ENCODE data around the gene ATIC.

DNA sequence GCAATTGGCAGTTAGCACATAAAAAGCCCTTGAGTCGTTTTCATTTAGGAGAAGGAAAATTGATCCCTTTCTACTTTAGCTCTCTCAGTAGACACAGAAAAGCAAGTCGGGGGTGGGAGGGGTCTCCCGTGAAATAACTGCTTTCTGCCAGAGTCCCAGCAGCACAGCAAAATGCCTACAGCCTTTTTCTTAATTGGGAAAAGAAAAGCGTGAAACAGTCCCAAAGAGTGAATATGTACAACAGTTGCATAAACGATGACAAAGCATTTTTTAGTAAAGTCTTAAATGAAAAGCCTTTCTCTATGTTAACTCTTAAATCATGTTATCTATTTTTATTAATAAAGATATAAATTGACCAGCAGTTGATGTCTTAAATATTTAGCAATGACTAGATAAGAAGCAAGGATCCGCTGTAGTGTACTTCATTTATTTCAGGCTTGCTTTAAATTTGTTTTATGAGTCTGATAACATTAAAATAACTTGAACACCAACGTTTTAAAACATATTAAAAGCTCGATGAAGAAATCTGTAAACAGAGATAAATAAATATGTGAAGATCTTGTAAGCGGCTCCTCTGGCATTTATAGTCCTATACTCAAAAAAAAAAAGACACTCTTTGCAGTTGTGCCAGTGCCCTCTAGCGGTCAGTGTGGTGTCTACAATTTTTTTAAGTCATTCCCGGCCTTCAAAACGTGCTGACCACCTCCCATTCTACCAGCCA lies 42.3 kb upstream of the ATIC start:
- TF ChIP-seq, protein P1, sequence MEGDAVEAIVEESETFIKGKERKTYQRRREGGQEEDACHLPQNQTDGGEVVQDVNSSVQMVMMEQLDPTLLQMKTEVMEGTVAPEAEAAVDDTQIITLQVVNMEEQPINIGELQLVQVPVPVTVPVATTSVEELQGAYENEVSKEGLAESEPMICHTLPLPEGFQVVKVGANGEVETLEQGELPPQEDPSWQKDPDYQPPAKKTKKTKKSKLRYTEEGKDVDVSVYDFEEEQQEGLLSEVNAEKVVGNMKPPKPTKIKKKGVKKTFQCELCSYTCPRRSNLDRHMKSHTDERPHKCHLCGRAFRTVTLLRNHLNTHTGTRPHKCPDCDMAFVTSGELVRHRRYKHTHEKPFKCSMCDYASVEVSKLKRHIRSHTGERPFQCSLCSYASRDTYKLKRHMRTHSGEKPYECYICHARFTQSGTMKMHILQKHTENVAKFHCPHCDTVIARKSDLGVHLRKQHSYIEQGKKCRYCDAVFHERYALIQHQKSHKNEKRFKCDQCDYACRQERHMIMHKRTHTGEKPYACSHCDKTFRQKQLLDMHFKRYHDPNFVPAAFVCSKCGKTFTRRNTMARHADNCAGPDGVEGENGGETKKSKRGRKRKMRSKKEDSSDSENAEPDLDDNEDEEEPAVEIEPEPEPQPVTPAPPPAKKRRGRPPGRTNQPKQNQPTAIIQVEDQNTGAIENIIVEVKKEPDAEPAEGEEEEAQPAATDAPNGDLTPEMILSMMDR (tag by site-specific recombination; IDR thresholded peaks at IDR 0.05) = peak; percentile 35; the same call in 1 of the 2 replicates
- no peak for TF ChIP-seq SP2 (tag by site-specific recombination; IDR thresholded peaks at IDR 0.05)
- no peak for TF ChIP-seq KLF9 (tag by site-specific recombination; IDR thresholded peaks at IDR 0.05; ENCODE audit: low read depth)
- no peak for TF ChIP-seq ZSCAN23 (tag by site-specific recombination; IDR thresholded peaks at IDR 0.05)
- no peak for TF ChIP-seq WT1 (tag by site-specific recombination; IDR thresholded peaks at IDR 0.05)
- no peak for TF ChIP-seq PRDM1 (tag by site-specific recombination; IDR thresholded peaks at IDR 0.05)
- TF ChIP-seq ZFP37 (tag by site-specific recombination; IDR thresholded peaks at IDR 0.05) = no peak
- TF ChIP-seq ZNF747 (tag by site-specific recombination; IDR thresholded peaks at IDR 0.05) = no peak
- no peak for TF ChIP-seq YY1 (tag by site-specific recombination; IDR thresholded peaks at IDR 0.05)
- TF ChIP-seq ZNF335 (tag by site-specific recombination; conservative IDR thresholded peaks at IDR 0.05) = no peak
- TF ChIP-seq ZNF621 (tag by site-specific recombination; IDR thresholded peaks at IDR 0.05) = no peak
- TF ChIP-seq KLF16 (tag by site-specific recombination; IDR thresholded peaks at IDR 0.05) = no peak
- no peak for TF ChIP-seq KLF8 (tag by site-specific recombination; IDR thresholded peaks at IDR 0.05)
